ENCODE measurements around the gene PODXL.
A peak's percentile ranks its signal among the peaks of the same experiment; 100 is the strongest.
"Not testable (repeated sequence)": the region's sequence is repeated elsewhere in the genome, so short reads cannot be mapped to it uniquely, and the experiment has no call there.

Gene PODXL

DNA sequence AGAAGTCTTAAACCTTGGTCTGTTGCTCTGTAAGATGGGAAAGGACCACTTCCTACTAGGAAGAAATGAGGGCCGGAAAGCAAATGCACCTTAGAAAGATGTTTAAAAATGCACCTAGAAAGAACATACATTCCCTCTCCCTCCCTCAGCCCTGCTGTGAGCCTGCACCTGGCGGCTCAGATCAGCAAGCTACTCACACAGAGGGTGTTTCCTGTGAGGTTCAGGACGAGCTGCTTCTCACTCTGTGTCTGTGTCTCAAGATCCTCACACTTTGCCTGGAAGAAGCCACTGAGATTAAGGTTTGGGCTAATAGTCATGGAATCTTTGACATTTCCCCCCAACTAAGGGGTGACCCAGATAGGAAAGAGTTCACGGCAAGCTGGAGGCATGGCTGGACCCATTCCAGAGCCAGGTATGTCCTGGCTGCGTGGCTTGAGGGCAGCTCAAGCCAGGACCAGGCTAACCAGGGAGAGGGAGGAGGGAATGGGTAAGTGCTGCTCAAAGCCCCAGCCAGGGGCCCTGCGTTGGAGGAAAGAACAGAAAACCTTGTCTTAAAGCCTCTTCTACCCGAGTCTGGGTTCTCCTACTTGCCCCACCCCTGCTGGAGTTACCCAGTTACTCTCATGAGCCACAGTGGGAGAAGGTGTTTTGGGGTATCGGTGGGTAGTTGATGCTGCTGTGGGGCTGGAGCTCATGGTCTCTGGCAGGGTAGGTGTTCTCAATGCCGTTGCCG lies 47.5 kb downstream of the PODXL start:
- DNase-seq = no peak

DNA sequence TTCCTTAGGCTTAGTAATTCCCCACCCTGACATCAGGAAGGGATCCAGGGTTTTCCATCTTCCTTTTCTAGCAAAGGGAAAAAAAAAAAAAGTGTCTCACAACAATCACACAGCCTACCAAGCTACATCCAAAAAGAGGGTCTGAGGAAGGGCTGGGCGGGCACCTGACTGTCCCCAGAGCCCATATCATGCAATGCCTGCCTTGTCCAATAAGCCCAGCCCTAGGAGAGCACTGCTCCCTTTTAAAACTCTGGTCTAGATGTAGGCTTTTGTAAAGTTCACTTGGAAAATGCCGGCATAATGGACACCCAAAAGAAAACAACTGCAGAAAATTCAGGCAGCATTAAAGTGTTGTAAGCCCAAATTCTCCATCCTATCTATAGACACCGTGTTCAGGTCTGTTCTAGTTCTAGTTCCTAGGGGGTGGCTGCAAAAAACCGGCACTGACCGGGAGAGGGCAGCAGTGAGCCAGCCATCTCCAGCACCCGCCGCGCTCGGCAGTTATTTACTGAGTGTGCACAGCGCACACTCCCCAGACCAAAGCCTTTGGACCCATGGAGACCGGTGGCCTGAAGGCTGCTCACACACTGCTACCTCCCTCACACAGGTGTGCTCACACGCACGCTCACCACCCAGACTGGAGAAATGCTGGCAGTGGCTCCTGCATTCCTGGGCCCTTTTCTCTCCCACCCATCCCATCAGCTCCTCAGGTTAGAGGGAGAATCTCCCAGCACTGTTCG lies 48.7 kb downstream of the PODXL start:
- peak; percentile 68 for DNase-seq

DNA sequence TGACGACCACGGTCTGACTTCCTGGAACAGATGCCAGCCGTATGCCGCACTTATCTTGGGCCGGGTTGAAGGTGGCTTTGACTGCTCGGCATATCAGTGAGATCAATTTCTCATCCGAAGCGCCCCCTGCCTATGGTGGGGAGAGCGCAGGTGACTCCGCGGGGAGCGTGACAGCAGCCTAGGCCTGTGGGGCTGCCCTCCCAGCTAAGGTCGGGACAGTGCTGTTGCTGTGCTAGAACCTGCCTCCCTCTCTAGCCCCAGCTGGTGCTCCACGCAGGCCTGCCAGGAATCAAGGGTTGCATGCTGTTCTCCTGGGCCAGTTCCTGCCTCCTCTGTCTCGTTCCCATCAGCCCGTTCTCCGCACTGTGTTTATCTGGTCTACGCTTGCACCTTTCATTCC lies 49.8 kb downstream of the PODXL start:
- no peak for DNase-seq

DNA sequence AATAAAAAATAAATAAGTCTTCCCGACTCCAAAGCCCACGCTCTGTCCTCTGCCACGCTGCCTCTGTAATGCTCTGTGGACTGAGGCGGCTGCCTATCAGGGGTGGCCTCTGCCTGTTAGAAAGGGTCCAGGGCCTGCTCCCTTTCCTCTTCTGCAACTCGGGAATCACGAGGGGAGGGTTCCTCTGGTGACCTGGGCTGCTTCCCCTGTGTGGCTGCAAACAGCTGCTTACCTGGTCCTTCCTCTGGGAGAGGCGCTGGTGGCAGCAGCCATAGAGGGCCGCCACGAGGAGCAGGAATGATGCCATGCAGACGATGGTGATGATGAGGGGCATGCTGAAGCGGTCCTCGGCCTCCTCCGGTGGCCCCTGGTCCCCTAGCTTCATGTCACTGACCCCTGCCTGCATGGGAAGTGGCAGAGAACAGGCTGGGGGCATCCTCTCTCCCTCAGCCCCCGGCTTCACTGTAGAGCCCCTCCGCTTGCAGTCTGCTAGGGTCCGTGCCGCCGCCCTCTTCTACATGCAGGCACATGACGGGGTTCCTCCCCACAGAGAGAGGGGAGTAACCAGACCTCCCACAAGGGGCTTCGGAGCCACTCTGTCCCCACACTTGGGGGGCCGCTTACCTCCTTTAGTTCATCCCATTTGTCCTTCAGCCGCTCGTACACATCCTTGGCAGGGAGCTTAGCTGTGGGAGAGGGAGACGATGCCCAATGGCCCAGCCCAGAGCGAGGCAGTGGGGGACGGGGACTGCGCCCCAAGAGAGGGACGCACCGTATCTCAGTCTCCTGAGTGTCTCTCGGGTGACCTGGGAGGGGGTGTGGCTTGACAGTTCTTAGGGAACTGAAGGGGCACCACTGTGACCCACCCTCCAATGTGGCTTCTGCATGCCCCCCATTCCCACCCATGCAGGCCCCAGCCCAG lies 50.5 kb downstream of the PODXL start:
- DNase-seq = no peak

DNA sequence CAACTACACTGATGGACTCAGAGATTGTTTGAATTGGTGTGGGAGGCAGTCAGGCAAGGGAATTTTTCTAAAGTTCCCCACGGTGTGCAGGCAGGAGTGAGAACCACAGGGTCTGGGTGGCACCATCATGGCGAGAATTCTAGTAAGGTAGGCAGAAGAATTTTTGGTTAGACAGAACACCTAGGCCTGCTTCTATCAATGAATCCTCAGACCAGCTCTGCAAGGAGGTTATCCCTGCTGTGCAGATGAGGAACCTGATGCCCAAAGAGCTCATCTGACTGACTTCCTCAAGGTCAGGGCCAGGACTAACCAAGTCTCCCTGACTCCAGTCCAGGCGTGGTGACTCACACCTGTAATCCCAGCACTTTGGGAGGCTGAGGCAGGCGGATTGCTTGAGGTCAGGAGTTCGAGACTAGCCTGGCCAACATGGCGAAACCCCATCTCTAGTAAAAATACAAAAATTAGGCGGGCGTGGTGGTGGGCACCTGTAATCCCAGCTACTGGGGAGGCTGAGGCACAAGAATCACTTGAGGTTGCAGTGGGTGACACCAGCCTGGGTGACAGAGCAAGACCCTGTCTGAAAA lies 51.3 kb downstream of the PODXL start:
- not testable (repeated sequence) for DNase-seq

DNA sequence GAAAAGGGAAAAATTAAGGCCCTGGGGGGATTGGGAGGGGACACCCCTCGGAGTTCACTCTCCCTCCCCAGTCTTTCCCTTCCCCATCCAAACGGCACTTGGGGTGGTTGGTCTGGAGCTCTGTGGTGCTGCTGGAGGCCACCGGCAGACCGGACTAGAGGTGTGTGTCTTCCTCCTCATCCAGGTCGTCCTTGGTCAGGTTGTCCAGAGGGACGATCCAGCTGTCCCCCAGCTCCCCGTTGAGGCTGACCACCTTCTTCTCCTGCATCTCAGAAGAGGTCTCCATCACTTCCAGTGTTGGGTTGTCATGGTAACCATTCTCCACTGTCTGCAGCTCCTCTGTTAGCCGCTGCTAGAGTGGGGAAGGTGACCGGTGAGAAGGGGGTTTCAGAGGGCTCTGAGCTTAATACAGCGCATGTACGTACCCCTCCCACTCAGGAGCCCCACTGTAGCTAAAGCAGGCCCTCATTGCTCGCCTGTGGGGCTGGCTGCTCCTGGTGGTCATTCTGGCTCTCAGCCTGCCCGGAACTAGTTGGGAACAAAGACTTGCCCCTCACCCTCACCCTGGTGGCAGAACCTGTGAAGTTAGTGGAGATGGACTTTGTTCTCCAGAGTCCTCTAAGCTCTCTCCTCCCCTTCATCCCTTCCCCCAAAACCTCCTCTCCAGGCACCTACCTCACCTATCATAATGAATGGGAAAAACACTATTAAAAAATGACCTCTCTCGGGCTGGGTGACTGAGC lies 52.1 kb downstream of the PODXL start:
- no peak for DNase-seq

DNA sequence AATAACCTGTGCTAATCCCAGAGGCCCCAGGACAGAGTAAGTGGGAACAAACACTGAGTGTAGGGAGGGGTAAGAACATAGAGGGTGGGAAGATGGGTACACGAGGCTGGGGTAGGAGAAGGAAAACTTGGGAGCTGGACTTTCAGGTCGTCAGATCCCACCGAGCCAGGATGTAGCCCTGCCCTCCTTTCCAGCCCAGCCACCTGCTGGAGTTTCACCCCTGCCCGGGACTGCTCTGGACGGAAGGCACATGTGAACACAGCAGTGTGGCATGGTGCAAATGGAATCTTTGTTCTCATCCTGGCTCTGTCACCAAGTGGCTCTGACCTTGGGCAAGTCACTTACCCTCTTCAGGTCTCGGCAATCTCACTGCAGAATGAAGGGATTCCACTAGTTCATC lies 52.8 kb downstream of the PODXL start:
- no peak for DNase-seq

DNA sequence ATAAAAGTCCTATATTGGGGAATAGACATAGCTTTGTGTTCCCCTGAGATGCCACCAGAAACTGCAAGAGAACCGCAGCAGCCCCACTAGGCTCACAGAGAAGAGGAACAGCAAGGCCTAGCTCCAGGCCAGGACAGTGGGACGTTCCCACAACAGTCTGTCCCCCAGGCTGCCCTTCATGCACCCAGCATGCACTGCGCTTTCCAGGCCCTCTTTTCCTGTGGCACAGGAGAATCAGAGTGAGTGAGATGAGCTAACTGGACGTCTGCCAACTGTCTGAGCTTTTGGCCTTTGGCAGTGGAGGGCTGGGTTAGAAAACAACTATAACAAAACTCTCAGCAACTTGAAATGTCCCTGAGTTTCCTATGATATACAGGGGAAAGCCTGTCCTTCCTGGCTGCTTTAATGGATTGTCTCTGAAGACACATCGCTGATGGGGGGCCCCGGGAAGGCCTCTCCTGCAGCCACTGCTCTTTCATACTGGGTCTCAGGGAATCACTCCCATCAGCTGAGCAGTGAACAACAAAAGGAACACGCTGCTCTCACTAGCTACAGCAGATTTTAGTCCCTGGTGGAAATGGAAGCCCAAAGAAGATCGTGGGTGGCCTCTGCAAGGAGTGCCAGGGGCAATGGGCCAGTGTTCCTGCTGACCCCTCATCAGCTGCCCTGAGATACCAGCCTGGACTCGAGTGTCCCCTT lies 53.5 kb downstream of the PODXL start:
- DNase-seq = peak; percentile 71

DNA sequence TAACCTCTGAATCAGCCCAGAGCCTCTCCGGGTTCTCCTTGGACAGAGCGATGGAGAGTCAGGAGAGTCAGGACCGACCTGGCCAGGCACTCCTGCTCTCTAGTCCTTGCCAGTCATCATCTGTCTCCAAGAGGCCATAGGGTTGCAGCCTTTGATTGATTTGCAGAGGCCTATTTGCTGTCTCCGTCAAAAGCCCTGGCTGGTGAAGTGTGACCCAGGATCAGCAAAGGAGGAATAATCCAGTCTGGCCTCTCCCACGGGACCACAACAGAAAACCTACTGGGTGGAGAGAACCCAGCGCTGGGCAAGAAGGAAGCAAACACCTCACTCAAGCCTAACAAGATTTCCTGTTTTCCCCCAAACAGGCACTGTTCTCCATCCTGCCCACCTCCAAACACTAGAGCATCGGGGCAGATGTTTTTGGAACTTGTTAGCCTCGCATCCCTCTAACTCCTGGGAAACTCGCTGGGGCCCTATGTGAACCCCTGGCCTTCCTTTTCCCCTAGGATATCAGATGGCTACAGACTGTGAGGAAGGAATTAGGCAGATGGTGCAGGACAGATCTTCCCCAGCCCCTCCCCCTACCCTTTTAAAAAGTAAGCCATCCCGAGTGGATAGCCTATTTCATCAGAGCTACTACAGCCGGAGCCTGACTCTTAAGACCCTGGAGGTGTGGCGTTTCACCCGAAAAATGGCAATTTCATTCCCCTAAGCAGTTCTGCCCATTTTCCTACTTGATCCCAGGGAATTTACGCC lies 54.3 kb downstream of the PODXL start:
- no peak for DNase-seq

DNA sequence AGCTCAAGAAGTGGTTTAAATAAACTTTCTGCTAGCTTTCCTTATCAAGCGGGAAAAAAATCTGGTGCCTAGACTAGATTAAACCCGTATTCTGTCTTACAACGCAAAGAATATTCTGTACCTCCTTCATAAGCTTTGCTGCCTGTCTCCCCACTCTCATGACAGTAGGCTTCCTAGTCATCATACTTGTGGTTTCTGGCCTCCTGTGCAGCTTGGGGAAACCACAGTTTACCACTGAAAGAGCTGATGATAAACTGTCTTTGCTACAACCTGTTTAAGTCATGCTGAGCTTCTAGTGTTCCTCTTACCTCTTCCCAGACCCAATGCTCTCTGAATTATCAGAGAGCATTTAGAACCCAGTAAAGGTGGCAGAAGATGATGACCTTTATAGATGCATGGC lies 55.0 kb downstream of the PODXL start:
- peak; percentile 71 for DNase-seq

DNA sequence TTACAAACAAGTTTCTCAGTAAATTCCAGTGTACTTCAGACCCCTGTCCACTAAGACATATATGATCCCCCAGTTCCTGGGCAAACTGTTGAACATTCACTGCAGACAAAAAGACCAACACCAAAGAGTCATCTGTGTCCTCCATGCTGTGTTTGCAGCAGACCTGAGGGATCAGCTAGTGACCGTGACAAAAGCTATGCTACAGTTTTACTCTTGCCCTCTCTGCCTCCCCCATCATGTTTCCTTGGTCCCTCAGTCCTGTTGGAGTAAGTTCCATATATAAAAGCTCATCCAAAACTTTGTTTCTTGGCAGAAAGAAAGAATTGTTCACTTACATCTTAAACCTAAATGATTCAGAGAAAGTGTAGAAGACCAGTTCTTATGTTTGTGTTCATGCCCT lies 56.1 kb downstream of the PODXL start:
- no peak for DNase-seq

DNA sequence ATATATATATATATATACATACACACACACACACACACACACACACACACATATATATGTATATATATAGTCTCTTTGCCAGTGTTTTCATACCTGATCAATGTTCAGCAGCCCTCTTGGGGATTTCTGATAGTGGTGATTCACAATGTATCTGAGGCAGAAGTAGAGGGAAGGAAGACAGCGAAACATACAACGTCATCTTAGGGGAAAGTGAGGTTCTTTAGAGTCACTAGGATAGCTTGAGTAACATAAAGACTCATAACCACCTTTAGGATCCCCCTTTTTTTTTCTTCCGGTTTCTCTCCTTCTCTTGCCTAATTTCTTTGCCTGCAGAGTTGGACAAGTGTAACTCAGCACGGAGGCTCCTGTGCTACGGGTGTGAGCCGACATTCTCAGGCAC lies 56.6 kb downstream of the PODXL start:
- no peak for DNase-seq

DNA sequence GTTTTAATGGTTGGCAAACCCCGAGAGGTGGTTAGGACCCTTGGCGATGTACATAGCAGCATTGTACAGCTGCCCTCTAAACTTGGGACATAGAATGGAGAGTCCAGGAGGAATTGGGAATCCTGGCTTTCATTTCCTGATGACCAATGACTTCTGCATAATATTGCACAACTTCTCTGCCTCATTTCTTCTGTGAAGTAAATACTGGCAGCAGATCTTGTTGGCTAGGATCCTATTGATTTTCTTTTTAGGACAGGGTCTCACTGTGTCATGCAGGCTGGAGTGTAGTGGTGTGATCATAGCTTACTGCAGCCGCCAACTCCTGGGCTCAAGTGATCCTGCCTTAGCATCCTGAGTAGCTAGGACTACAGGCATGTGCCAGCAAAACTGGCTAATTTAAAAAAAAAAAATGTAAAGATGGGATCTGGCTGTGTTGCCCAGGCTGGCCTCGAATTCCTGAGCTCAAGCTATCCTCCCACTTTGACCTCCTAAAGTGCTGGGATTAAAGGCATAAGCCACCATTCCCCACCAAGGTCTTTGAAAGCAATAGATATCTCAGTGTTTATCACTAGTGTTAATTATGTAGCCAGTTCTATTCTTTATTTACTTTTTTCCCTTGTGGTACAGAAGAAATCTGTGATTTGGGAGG lies 58.1 kb downstream of the PODXL start:
- no peak for DNase-seq

DNA sequence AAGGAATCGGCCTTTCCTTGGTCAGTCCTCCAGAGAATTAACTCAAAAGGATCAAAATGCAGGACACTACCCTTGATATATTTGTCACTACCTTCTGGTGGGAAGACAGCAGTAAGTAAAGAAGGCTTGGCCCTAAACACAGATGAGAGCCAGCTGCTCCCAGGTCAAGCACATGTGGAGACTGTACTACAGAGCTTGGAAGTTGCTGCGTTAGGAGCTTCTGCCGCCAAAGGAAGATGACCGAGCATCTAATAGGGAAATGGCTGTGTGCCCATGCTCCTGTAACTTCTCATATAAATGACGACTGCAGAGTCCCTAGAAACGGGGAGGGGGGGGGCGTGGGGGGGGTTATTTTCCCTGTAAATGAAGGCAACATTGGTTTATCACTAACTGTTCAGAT lies 59.0 kb downstream of the PODXL start:
- no peak for DNase-seq

DNA sequence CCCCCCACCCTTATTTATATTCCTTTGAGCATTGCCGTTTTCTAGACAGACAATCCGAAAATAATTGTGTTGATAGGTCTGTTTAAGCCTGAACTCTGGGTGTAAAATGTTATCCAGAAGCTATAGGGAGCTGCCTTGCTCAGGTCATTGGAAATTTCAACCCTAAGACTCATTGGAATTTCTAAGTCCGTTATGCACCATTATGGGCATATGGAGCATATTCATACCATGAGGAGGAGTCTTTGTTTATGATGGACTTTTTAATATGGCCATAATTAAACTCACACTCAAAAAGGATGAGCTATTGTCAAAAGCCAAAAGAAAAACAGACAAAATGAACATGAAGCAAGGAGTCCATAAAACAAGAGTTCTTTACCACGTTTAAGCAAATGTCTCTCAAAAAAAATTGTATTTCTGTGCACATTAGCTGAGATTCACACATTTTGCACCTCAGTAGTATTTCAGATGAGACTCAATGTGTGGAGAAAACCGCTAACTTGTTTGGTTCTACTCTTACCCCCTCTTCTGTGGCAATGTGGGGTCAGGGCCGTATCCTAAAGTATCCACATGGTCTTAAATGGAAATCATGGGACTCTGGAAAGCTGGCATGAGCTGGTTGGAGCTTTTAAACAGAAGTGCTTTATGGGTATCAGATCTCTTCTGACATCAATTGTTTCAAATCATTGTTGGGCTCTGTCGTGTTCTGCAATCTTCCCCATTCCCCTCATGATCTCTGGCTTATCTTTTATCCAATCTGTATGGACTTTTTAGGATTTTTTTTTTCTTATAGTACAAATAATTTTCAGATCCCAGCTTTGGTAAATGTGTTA lies 60.5 kb downstream of the PODXL start:
- DNase-seq = no peak

DNA sequence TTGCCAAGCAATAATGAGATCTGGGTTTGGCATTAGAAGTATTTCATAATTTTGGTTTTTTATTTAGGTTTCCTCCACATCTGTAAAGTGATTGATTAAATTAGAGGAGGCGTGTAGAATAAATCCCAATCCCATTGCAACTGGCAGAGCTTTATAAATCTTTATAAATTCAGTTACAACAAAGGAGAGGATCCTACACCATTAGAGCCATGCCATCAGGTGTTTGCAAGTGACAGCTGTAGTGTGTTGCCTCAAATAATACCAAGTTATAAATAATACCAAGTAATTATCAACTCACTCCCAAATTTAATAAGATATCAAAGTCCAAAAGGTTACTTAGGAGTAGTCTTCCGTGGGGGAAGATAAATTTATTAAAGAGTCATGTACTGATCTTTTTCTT lies 62.2 kb downstream of the PODXL start:
- DNase-seq = no peak

DNA sequence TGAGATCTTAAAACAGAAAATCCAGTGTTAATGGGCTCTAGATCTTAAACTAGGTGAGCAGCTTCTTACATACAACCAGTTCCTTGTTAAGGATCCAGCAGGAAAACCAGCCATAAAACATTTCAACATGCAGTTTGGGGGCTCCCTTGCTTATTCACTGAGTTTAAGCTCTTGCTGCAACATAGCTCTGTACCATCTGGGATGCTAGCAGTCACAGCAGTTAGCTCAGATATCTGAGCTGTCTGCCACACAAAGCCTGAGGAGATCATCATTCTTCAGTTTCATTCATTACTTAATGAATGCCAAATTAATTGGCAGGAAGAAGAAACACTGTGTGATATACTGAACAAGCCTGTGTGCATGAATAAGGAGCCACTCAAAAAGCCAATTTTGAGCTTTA lies 62.8 kb downstream of the PODXL start:
- no peak for DNase-seq

DNA sequence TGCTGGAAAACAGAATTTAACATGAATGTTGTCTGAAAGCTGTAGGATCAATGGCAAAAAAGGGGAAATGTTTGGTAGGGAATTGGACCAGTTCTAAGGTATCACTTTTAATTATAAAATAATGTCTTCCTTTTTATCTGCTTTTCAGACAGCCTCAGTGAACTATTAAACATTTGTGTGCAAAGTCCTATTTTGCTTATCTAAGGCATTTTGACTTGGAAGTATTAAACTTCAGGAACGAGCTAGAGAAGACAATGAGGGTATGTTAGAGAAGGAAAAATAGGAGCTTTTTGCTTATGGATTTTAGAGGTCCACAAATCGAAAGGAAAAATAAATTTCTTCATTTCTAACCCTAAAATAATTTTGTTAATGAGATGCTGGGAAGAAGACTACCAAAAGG lies 63.3 kb downstream of the PODXL start:
- DNase-seq = no peak

DNA sequence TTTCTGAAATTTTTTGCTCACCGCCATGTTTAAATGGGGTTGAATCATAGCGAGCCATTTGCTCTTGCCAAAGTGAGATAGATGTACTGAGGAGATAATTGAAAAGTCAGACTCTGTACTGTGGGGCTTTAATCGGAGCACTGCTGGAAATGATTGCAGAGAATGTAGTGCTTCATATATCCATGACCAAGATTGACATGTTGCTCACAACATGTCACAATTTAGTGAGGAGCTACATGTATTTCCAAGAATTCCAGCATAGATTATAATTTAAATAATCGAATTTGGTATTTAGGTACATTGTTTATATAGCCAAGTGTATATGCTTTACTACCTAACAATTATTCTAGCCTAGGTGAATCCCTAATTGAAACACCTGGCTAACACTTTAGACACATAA lies 66.5 kb downstream of the PODXL start:
- no peak for DNase-seq
